HG03025 (cell line): ENCODE results near the gene DCUN1D5.

Experiments
- ATAC-seq: cut with Tn5 transposase; IDR thresholded peaks from one replicate; pipeline ENCODE4 v1.9.1; 2021; ENCODE audit warnings: mild to moderate bottlenecking, moderate library complexity; ENCODE audit not compliant: unreplicated experiment, low FRiP score

The DCUN1D5 gene

GRCh38 chr11:103061656-103062055, 30.3 kb downstream of the DCUN1D5 start:
- ATAC-seq, result no peak

DNA sequence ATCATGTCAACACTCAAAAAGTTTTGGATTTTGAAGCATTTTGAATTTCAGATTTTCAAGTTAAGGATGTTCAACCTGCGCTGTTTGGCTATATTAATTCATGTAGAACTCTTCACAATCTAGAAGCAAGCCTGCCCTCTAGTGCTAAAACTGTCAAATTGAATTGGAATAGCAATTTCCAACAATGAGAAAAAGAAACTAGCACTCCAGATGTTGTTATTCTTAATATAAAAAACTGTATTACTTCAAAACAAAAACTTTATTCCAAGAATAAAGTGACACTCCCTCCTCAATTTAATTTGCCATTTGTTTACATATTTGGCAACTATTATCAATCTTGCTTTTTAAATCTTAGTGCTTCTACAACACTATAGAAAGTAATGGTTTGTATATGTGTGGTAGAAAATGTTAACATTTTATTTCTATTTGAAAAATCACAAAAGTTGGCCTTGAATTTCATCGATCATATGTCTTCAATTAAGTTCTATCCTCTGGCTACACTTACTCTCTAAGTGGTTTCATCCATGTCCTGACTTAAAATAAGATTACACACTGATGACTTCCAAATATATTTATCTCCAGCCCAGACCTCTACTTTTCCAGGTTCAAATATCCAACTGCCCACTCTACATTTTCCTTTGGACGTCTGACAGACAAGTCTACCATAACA, 36.6 kb downstream of the DCUN1D5 start:
- no peak for ATAC-seq

DNA sequence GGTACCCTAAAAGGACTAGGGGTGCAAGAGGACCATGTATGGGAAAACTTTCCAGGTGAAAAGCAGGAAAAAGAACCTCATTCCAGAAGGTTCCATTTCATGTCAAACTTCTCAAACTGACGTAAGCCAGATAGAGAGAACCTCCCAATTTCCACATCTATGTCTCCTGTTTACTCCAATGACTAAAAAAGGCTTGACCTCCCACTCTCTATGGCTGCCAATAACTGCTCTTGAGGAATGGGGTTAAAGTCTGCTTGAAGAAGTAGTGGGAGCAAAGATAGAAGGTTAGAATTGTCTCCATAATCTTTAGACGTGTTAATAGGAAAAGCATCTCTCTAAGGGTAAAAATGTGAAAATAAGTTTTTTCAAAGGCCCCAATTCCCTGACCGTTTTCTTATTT, 38.0 kb downstream of the DCUN1D5 start:
- no peak for ATAC-seq

DNA sequence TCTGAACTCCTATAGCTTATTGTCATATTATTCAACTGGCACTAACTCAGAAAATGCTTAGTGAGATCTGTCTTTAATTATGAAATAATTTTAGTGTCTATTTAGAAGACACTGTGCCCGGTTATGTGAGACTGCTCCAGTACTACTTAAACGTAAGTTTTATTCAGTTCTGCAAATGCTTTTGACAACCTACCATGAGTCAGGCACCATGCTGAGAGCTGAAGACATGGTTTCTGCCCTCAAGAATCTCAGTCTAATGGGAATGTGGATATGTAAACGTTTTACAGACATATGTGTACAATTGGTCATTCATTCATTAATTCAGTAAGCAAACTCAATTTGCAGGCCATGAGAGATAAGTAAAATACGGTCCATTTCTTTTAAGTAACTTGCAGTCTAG, 40.0 kb downstream of the DCUN1D5 start:
- ATAC-seq, result no peak

DNA sequence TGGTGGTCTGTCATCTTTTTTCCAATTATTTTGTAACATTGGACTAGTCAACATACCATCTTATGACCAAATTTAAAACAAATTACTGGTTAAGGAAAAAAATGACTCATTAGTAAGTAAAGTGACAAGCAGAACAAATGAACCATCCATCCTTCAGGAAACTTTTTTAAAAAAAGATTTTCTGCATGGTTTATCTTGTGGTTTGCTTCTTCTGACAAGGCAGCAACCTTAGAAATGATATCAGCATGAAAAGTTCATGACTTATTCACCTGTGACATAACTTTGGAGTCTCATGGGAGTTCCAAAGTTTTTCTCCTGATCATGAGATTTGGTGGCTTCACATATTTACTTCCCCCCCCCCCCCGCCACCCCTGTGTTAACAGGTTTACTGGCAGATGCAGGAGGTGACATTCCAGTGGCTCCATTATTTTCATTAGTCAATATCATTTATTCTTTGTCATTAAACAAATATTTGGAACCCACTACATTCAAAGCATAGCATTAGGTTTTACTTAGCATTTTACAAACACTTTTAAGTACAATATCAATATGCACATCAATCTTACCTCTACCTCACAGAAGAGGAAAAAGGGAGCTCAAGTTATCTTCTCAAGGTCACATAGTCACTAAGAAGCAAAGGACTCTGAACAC, 40.7 kb downstream of the DCUN1D5 start:
- no peak for ATAC-seq

GRCh38 chr11:103050351-103050750, 41.6 kb downstream of the DCUN1D5 start:
- no peak for ATAC-seq

- ATAC-seq, result no peak
Measured at GRCh38 chr11:103047837-103048236, 44.1 kb downstream of the DCUN1D5 start.

DNA sequence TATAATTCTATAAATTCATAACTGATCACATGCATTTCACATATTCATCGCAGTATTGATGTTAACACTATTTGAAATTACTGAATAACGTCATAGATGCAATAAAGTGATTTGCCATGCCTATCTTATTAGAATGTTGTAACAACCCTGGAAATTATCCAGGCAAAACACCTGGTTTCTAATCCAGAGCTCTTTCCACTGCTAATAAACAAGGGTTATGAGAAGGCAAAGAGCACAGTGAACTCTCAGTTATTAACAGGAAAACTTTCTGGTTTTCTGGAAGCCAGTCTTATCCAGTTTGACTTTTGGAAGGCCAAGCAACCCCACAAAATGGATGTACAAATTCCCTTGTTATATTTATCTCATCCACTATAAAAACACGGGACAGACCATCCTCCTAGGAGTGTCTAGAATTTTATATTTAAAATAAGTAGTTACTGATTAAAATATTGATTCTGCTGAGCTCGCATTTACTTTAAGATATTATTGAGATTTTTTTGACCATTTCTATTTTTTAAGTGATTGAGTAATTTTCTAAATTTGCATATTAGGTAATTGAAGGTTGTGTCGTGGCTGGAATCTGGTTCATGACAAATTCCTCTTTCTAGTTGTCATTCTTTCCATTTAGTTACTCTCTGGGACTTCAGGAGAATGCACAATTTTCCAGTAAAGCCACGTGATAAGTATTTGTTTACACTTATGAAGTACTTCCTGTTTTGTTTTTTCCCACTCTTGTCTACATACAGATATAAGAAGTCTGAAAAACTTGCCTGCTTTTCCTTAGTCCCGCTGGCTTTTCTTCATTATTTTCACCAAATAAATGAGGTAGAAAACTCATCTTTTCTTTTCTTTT, 47.9 kb downstream of the DCUN1D5 start:
- ATAC-seq, result no peak

DNA sequence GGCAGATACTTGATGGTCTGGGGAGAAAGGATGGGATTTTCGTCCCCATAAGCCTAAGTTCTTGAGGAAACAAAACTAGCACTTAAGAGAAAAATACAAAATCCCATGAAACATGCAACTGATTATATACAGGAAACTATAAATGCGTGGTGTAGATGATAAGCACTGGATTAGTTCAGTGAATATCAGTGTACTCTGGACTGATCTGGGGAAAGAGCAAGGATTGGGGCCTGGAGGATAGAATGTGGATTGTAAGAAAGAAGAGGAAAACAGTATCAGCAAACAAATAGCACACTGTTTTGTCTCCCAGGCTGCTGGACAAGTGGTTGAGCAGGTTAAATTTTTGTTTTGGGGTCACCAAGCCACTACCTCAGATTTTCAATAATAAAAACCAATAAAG, 49.8 kb downstream of the DCUN1D5 start:
- ATAC-seq, result no peak

DNA sequence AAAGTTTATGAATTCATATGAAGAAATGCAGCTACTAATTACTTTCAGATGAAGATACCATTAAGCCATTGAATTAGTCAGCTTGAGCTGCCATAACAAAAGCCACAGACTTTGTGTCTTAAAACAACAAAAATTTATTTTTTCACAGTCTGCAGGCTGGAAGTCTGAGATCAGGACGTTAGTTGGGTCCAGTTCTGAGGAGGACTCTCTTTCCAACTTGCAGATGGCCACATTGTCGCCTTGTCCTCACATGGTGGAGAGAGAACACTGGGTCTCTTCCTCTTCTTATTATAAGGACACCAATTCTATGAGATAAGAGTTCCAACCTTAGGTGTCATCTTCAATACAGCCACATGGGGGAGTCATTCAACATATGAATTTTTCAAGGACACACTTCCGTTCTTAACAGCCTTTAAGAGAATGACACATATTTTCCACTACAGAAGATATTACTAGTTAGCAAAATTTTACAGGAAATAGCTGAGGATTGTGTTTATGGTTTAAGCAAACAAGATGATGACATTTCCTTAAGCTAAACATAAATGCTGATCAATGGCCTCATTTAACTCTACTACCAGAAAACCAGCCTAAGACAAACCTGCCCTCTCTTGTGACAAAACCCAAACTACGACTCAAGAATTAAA, 56.0 kb downstream of the DCUN1D5 start:
- ATAC-seq, result peak; percentile 98

DNA sequence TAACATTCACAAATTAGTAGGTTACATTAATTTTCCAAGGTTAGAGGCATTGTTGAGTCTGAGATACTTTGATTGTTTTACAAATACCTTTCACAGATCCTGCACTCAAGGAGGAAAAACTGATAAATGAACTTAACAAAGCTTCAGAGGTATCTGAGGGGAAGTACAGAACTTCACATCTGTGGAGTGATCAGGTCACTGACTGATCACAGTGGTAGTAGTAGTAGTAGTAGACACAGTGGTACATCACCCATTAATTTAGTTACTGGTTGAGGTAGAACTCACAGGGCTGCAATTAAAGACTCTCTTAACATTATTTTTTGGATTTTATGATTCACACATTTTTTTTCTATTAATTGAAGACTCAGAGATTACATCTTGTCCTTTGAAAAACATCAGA, 56.7 kb downstream of the DCUN1D5 start:
- no peak for ATAC-seq

DNA sequence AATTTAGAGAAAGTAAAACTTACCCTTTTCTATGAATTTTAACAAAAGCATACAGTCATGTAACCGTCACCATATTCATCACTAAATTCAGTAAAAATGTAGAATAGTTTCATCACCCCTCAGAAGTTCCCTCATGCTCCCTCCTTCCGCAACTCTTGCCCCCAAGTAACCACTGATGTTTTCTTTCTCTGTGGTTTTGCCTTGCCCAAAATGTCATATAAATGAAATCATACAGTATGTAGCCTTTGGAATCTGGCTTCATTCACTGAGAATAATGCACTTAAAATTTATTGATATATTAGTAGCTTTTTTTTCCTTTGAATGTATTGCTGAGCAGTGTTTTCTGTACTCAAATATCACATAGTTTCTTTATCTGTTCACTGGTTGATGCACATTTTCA, 60.1 kb downstream of the DCUN1D5 start:
- ATAC-seq, result no peak

GRCh38 chr11:103029401-103029800, 62.6 kb downstream of the DCUN1D5 start:
- no peak for ATAC-seq

- peak; percentile 83 for ATAC-seq
Measured at GRCh38 chr11:103028304-103029020, 63.5 kb downstream of the DCUN1D5 start.

GRCh38 chr11:103024086-103024485, 67.9 kb downstream of the DCUN1D5 start:
- ATAC-seq, result no peak

- ATAC-seq, result no peak
Measured at GRCh38 chr11:103016031-103016430, 75.9 kb downstream of the DCUN1D5 start.

- no peak for ATAC-seq
Measured at GRCh38 chr11:103013421-103013820, 78.5 kb downstream of the DCUN1D5 start.
